Activated effector memory CD4-positive, alpha-beta T cell treated with Interleukin-2 at 50 U/mL for 16 hours (primary cell): ENCODE data around the gene SMCO4.

Source experiments
- DNase-seq: peaks from one replicate; pipeline ENCODE4 v3.0.0-alpha.2; 2020

SMCO4 gene

DNA sequence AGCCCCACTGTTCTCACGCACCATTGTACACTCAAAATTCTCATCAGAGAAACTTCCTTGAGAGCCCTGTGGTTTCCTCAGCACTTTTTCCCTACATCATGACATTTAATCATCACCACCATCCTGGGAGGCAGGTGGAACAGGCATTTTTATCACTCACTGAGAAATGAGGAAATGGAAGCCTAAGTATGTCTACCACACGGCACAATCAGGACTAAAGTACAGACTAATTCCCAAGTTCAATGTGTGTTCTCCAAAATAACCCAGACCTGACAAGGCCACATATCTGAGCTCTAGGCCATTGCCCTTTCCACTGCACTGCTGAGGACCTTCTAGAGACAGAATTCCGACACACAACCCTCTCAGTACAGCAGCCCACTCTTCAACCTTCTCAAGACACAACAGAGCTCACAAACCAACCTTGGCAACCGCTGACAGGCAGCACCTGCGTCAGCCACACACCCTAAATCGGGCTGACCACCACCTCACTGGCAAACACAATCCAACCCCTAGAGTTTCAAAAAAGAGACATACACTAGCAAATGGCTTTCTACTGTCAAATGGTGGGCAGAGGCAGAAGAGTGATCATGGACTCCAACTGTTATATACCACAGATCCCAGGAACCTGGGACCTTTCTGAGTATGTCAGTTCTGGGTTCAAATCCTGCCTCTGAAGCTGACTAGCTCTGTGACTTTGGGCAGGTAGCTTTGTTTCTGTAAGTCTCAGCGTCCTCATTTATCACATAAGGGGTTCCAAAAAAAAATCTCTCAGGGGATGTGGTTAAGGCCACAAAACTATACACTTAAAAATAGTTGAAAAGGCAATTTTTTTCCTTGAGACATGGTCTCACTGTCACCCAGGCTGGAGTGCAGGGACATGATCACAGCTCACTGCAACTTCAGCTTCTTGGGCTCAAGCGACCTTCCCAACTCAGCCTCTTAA, 16.3 kb downstream of the SMCO4 start:
- DNase-seq, result no peak

DNA sequence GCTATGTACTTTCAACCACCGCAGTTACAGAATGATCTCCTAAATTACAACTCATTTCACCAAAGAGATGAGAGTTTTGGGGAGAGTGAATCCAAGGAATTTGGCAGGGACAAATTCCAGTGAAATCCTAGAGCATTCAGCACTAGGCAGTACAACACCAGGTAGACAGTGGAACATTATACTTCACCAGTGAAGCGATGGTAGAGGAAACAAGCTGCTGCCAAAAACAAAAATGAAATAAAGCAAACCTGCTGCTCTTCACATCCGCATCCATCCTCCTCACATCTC, 16.9 kb downstream of the SMCO4 start:
- DNase-seq, result no peak

- no peak for DNase-seq
These were observed 17.4 kb downstream of the SMCO4 start for GRCh38 chr11:93525601-93526345.

- DNase-seq, result no peak
These were observed 18.3 kb downstream of the SMCO4 start for GRCh38 chr11:93524858-93525257.

- no peak for DNase-seq
These were observed 19.0 kb downstream of the SMCO4 start for GRCh38 chr11:93524173-93524536.

- DNase-seq, result no peak
These were observed 22.3 kb downstream of the SMCO4 start for GRCh38 chr11:93520726-93521509.

DNA sequence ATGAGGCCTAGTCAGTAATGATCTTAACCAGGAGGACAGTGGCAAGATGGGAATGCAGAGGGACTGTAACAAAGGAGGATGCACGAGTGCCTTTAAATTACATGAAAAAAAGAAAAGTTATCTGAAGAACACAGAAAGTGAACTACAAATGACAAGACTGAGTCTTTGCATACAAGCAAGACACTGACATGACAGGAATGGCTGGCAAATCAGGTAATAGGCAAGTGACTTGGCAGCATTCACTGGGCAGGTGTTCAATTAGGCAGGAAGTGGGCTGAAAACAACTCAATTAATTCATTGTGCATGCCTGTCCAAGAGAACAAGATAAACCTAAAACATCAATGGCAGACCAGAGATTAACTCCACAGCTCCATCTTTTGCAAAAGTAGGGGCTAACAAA, 24.0 kb downstream of the SMCO4 start:
- no peak for DNase-seq

DNA sequence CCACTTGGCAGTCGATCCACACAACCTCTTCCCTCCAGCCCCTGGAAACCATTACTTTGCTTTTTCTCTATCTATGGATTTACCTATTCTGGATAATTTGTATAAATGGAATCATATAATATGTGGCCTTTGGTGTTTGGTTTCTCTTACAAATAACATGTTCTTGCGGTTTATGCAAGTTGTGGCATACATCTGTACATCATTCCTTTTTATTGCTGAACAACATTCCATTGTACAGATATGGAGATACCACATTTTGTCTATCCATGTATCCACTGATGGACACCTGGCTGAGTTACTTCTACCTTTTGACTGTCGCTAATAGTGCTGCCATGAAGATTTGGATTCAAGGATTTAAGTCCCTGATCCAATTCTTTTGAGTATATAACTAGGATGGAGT, 25.1 kb downstream of the SMCO4 start:
- DNase-seq, result no peak

- DNase-seq, result no peak
These were observed 25.6 kb downstream of the SMCO4 start for GRCh38 chr11:93517611-93518010.

GRCh38 chr11:93517041-93517440, 26.1 kb downstream of the SMCO4 start:
- DNase-seq, result no peak

DNA sequence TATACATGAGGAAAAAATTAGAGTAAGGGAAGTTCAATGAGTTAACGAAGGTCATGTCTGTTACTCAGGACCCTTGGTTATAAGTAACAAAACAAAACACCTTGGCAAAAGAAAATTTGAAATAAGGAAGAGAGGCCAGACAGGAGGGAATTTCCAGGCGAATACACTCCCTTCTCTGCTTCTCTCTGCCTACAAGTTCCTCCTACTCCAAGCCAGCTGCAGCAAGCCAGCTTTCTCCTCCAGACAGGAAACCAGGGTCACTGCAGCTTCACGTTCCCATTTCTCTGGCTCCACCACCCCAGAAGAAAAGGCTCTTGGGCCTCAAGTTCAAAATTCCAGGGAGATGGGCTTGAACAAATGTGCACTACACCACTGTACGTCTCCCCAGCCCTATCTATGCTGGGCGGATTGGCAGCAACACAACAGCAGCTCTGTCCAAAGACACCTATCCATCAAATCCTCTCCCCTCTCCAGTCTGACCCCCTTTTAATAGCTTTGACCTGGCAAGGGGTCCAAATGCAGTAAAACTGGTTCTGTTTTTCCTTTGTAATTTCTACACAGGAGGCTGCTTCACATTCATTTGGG, 27.7 kb downstream of the SMCO4 start:
- no peak for DNase-seq

GRCh38 chr11:93514712-93515111, 28.5 kb downstream of the SMCO4 start:
- no peak for DNase-seq

DNA sequence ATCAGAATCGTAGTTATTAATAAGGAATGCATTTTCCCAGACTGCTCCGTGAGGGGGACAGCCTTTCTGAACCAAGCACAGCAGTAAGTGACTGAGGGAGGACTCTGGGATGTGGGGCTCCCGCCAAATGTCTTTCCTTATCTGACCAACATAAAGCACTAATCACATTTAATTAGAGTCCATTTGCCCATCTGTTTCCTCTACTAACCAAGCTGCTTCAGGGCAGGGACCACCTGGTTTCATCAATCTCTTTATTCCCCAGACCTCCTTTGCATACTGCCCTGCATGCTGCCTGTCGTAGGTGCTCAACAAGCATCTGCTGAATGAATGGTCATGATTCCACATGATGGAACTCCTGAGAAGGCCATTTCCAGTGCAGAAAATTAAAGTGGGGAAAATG, 29.4 kb downstream of the SMCO4 start:
- no peak for DNase-seq

GRCh38 chr11:93512949-93513667, 30.1 kb downstream of the SMCO4 start:
- no peak for DNase-seq

- no peak for DNase-seq
These were observed 31.1 kb downstream of the SMCO4 start for GRCh38 chr11:93512073-93512475.

DNA sequence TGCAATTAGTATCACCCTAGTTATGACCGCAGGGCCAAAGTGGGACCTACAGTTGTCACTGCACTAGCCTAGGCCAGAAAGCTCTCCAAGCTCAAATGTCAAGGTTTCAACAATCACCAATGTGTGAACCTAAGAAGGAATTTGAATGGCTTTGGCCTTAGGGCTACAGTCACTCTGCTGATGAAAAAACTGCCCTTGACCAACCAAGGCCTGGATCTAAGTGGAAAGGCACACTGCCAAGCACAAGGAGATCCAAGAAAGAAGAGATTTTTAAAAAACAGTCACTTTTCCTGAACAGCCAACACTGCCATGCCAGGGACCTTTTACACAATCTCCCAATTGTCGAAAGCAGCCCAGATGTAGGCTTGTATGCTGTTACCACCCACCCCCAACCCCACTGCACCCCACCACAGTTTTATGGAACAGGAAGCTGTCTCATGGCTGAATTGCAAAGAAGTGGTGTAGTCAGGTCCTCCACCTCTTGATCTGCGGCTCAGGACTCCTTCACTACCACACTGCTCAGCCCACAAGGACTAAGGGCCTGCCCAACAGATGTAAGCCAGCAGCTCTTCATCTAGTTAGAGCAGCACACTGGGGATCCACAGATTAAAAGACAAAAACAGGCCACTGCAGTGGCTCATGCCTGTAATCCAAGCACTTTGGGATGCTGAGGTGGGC, 32.9 kb downstream of the SMCO4 start:
- DNase-seq, result no peak

DNA sequence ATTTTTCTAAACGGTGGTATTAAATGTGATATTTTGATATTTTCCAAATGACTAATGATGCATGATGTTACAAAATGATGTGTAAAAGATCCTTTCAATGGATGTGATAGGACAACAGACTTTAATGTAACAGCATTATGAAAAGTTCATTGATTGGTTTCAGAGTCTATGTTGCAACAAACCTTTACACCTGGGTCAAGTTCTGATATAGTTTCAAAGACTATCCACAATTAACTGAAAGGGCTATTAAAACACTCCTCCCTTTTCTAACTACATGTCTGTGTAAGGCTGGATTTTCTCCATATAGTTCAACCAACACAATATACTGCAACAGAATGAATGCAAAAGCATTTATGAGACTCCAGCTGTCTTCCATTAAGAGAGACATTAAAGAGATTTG, 35.7 kb downstream of the SMCO4 start:
- no peak for DNase-seq

DNA sequence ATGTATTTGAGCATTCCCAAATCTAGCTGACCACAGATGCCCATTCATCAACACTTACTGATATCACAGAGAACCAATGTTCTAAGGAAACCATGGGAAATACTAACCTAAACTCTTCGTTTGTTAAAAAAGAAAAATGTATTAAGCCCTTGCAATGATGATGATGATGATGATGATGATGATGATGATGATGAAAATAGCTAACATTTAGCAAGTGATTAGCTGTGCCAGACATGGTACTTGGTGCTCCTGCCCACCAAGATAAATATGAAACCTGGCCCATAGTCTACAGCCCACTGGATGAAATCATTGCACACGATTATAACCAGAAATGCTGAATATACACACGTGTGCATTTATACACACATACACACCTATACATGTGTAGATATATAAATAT, 37.5 kb downstream of the SMCO4 start:
- DNase-seq, result no peak

- DNase-seq, result no peak
These were observed 38.8 kb downstream of the SMCO4 start for GRCh38 chr11:93504110-93505095.

DNA sequence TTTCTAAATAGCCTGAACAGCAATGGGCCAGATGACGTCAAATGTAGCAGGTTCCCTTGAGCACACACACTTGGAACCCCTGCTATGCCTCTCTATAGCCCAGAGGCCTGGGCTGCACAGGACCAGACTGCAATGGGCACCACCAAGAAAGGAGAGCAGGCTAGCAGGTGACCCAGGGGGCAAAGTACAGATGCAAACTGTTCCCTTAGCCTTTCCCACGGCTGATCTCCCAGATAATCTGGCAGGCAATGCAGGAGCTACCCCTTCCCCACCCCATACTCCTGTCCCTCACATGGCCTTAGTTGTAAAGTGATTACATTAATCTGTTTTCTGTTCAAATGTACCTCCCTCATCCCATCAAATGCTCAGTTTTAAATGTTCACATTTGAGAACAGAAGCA, 41.3 kb downstream of the SMCO4 start:
- DNase-seq, result no peak

- no peak for DNase-seq
These were observed 42.4 kb downstream of the SMCO4 start for GRCh38 chr11:93500759-93501158.
